ENCODE data around the gene MSANTD4. TPM values are rescaled to one million over a fixed set of nuclear protein-coding genes. Genes with fewer than 3 reads are reported as not detected.

Gene MSANTD4
- 41.7 and 52.6 TPM in 2 replicates for total RNA-seq

DNA sequence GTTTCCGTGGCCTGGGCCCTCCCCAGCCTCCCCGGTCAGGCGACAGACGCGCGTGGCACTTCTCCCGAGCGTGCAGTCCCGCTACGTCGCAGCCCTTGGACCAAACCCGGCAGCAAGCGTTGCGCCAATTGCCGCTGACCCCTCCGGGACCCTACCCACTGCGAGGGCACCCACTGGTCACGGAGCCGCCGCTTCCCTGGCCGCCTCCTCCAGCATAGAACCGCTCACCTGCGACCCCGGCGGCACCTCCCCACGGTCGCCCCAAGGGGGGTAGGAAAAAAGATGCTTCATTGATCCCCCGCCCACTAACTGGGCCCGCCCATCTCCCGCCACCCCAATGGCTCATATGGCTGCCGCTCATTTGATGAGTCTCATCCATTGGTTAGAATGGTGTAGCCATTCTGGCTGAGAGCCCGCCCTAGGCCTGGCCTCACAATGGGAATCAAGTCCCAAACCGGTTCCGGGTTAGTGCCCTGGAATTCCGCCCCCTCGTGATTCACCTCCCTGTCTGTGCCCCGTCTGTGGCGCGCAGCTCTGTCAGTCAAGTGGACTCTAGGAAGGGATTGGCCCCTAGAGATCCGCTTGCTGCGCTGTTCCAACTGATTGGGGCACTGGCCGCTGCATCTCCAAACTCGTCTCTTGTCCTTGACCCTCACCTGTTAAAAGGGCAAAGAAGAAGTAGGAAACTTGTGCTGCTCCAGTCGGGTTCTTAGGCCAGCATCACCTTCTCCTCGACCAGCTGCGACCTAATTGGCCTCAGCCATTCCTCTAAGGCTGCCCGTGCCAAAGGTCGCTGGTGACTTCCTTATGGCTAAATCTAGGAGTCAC is at the start of gene MSANTD4:
TSS of gene MSANTD4 (minus strand) at position 274 of the 828 bp plus-strand sequence. CDS start 11,323 bp downstream, outside the sequence.

Other genes starting within 250 kb of the MSANTD4 start
- gene KBTBD3, start 55.1 kb upstream of the MSANTD4 start, total RNA-seq: 2.9 and 4.1 TPM in 2 replicates
- 43.9 and 51.9 TPM in 2 replicates for gene AASDHPPT, start 55.4 kb upstream of the MSANTD4 start, total RNA-seq